Activated T-cell treated with anti-CD3 and anti-CD28 coated beads, Interleukin-2, amount 50 U/mL, for 48 hours (primary cell): ENCODE measurements around the gene CCL1.

Experiments used
- DNase-seq, 2 experiments: peaks; one replicate each; pipeline ENCODE4 v3.0.0-alpha.2; 2020

The CCL1 gene, protein sequence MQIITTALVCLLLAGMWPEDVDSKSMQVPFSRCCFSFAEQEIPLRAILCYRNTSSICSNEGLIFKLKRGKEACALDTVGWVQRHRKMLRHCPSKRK

DNA sequence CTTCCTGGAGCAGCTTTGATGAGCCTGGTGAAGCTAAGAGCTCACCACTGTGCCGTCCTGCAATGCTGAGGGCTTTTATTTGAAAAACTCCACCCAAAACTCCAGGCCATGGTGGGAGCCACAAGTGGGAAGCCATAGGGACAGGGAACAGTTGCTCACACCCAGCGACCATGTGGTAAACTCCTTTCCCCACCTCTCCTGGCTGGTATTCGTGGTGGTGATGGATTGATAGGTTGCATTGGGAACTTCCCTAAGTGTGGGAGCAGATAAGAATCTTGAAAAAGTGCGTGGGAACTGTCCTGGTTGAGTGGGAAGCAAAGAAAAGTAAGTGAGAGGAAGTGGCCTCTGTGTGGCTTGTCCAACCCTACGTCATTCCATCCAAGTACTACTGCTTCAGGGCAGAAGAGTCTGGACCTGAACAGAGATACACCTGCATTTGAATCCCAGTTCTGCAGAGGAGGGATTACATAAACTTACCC lies at the start of gene CCL1:
TSS of gene CCL1 (minus strand) at position 51 of the 479 bp plus-strand sequence. CDS start 72 bp downstream, outside the sequence.
- no peak for DNase-seq

DNA sequence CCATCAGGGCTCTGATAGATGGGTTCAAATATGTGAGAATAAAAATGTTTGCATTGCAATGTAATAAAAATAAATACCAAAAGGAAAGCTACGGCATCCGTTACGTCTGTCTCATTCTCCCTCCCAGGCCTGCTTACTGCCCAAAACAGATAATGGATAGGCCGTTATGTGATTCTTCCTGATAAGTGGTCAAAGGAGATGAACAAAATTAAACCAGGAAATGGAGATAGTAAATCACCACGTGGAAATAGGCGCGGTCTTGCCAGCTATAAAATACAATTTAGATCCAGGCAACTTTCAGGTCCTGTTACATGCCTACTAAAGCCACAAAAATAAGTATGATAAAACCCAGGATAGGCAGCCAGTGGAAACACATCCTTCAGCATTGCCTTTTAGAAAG lies 49.5 kb upstream of the CCL1 start:
- no peak for DNase-seq

DNA sequence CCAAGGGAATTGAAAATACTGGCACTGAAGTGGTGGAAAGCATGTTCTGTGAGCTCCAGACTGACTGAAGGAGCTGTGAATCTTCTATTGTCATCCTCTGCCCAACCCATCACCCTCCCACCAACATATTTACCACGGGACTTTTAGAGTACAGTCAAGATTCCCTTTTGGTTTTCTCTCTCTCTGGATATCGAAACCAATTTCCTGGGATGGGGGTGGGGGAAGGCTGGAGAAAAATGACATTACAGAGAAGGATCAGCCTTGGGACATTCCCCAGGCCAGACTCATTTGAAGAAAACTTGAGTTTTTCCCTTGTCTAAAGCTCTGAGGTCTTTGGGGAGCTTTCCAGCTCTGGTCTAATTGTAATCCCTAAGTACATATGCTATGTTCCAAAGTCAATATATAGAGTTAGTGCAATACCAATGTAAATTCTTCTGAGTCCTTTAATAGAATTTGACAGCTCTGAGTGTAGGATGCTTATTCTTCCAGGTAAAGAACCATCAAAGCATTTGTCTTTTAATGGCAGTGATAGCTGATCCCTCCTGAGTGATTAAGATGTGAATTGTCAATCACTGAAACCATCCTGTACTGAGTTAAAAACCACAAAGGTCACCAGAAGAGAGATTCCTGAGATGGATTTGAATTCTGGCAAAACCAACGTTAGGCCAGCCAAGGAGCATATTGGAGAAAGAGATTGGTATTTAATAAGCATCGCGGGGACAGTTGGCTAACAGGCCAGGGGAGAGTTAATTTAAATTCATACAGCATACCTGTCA lies 48.8 kb upstream of the CCL1 start:
- no peak for DNase-seq

DNA sequence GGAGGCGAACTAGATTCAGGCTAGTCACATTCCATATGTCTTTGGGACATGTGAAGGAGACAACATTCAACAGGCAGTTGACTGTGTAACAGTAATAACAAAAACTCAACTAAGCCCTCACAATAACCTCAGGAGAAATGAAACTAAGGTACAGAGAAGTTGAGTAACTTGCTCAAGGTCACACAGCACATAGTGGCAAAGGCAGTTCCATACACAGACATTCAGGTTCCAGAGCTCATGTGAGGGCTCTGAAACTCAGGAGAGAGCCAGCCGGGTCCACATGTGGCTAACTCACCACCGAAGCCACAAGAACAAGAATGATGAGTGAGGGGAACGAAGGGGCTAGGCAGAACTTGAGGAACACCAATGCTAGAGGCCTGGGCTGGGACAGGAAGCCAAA lies 46.3 kb upstream of the CCL1 start:
- DNase-seq: no peak

DNA sequence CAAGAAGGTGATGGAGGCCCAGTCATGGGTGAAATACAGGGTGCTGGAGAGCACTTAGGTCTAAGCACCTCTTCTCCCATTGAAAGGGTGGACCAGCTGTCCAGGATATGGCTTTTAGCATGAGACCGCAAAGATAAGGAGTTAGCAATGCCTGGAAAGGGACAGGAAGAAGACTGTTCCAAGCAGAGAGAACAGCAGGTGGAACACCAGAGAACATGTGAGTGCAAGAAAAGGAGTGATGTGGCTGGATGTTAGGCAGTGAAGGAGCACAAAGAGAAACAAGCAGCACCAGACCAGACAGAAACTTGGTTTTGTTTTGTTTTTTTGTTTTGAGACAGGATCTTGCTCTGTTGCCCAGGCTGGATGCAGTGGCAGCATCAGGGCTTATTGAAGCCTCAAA lies 45.4 kb upstream of the CCL1 start:
- no peak for DNase-seq

DNA sequence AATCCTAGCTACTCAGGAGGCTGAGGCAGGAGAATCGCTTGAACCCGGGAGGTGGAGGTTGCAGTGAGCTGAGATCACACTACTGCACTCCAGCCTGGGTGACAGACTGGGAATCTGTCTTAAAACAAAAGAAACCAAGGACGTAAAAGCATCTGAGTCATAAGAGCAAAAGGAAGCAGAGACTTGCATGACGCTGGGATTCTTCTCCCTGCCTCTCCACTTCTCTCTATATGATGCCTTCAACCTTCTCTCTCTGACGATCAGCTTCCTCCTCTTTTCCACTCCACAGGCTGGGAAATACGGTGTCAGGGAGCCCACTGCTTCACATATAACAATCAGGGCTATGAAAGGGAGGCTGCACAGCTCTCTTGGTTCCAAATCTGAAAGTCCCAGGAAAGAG lies 43.2 kb upstream of the CCL1 start:
- no peak for DNase-seq

DNA sequence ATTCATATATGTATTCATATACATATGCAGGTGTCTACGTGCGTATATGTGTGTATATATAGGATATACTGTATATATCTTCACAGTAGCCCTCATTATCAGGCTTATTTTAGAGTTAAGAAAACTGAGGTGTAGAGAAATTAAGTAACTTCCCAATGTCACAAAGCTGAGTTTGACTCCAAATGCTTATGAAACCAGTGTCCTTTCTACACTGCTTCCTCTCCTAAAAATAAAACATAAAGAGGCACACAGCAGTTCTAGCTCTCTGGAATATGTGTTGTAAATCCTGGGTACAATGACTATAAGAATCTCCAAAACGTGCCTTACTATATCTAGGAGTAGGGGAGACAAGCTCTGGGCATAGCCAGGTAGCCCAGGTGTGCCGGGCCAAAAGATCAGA lies 40.0 kb upstream of the CCL1 start:
- DNase-seq: no peak

DNA sequence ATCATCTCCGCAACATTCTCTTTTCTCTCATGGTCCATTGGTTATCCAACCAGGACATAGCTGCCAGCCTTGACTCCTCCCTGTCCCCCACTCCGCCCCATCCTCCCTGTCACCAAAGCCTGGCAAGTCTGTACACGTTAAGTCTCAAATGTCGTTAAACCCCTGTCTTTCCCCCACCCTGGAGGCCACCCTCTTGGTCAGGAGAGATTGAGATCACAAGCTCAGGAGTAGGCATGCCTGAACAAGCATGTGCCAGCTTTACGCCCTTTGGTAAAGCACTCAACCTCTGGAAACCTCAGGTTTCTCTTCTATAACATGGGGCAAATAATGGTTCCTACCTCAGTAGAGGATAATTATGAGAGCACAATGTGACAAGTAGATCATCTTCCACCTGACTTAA lies 38.1 kb upstream of the CCL1 start:
- DNase-seq: no peak

DNA sequence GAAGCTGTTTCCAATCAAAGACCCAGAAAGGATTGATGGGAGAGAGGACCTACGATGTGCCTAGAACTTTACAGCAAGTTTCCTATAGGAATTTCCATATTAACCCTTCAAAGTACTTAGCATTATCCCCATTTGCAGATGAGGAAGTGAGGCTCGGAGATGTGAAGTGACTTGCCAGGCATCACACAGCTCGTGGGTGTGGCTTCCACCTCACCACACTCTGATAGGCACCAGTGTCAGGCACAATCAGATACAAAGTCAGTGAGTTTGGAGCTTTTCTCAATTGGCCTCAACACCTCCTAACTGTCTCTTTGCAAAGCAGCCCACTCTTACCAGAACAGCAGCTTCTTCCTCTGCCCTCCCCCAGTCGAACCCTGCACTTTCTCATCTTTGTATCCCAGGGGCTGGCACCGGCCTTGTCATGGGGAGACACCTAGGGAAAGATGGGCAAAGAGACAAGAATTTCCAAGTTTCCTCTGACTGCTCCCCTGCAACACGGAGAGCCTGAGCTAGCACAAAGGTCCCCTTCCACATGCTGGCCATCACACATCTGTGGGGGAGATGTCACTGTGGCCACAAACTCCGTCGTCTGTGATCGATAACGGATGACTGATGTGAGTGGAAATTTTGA lies 37.4 kb upstream of the CCL1 start:
- DNase-seq: no peak

DNA sequence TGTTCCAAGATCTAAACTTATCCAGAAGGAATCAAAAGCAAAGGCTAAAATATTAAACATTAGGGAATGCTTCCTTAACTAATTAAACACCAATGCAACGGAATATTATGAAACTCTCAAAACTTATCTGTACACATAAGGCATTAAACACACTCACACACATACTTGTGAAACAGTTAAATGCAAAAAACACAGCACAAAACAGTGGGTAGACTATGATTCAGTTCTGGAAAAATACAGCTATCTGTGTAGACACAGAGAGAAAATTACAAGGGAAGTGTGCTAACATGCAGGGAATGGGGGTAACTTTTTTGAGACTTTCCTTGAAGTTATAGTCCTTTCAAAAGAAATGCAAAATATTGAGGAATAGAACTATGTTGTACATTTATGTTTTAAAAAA lies 36.7 kb upstream of the CCL1 start:
- no peak for DNase-seq

DNA sequence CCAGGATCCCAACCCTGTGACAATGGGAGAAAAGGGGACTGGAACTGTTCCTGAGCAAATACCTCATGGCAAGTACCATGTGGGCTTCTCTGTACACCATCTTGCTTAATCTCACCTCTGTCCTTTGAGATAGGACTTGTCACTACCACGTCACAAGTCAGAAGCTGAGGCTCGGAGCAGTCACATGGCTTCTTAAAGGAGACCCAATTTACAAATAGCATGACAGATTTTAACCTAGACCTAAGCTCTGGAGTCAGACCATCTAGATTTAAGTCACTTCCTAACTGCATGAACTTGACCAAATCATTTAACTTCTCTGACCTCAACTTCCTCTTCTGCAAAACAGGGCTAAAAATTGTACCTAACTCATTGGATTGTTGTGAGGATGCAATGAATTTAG lies 36.0 kb upstream of the CCL1 start:
- DNase-seq: no peak

DNA sequence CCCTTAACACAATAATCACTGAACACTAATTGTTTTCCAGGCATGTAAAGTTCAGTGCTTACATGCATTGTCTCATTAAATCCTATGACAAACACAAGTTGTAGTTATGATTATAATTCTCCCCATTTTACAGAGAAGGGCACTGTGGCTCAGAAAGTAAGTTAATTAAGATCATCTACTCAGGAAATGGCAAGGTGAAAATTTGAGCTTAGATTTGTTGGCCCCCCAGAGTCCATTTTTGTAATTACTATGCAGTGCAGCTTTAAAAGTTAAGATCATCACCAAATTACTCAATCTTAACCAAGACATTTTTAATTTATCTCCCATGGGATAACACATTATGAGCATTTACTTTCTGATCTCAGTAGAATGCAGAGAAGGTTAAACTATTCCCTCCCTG lies 34.2 kb upstream of the CCL1 start:
- no peak for DNase-seq

DNA sequence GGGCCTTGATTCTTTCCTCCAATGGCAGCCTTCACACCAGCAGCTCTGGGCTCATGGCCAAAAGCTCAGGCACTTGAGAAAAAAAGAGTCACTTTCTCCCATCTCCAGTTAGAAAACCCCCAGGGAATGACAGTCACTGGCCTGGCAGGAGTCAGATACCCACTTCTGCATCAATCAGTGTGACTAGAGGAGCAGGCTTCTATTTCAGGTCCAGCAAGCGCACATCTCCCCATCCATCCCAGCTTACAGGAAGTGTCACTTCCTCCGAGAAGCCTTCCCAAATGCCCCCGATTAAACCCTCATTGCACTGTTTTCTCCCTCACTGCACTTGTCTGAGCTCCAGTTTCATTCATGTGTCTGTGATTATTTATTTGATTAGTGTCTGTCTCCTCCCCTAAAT lies 30.4 kb upstream of the CCL1 start:
- no peak for DNase-seq

DNA sequence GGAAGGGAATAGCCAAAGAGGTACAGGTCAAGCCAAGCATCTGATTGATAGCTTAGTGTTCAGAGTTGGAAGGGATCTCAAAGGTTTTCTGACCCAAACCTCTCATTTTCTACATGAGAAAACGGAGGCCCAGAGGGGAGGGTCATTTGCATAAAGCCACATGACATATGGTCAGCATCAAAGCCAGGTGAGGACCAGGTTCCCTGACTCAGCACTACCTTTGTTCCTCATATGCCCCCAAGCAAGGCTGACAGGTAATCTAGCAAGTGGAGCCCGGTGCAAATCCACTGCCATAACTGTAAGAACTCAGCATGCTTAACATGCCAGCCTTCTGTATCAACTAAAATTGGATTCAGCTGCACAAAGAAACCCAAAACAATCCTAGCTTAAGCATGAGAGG lies 28.2 kb upstream of the CCL1 start:
- DNase-seq: no peak

DNA sequence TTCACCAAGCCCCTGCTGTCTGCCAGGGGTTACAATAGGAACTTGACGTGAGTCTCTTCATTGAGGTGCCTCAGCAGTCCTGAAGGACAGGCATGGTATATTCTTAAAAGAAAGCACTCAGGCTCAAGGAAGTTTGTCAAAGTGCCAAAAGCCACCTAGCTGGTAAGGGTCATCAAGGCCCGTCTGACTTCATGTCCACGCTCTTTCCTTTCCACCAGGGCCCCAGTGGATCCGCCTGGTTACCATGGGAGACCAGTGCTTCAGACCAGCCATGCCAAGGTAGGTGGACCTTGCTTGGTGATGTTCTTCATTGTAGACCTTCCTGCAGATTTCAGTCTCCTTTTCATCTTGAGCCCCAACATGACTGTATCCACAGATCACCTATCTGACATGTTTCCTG lies 27.6 kb upstream of the CCL1 start:
- DNase-seq: no peak

DNA sequence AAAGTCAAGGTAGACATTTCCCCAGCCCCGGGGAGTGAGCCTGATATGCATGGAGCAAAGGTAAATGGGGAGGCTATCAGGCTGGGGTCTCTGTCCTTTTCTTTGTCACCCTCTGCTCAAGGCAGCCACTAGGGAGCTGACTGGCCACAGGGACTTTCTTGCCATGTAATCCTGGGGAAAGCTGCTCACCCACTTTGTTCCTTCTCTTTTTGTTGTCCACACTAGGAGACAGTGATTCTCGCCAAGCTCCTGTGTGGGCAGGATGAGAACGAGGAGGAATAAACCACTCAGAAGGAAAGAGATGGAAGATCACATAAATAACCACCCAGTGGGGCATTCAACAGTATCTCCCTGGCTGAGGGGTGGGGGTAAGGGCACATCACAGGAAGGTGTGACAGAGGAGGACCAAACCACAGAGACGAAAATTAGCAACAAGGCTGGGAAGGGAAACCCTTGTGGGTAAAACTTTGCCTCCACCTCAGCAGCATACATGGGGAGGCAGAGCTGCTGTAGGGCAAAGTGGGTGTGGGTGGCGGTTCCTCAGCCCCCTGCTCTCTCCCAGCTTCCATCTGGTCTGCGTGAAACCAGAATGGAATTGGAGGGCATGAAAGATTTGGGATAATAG lies 26.2 kb upstream of the CCL1 start:
- DNase-seq: no peak

DNA sequence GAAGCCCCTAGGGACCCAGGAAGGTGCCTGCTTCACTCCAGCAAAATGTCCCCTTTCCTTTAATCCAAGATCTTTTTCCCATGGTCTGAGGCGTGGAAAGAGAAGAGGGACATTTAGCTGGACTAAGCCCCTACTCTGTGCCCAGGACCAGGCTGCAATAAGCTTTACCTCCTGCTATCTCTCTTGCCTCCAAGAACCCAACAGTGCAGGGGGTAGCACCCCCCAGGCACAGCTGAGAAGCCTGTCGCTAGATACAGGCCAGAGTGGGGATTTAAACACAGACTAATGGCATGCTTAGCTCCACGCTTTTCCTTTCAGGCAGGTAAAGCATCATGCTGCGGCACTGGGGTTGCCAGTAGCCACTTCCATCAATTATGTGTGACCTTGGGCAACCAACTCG lies 24.5 kb upstream of the CCL1 start:
- no peak for DNase-seq

DNA sequence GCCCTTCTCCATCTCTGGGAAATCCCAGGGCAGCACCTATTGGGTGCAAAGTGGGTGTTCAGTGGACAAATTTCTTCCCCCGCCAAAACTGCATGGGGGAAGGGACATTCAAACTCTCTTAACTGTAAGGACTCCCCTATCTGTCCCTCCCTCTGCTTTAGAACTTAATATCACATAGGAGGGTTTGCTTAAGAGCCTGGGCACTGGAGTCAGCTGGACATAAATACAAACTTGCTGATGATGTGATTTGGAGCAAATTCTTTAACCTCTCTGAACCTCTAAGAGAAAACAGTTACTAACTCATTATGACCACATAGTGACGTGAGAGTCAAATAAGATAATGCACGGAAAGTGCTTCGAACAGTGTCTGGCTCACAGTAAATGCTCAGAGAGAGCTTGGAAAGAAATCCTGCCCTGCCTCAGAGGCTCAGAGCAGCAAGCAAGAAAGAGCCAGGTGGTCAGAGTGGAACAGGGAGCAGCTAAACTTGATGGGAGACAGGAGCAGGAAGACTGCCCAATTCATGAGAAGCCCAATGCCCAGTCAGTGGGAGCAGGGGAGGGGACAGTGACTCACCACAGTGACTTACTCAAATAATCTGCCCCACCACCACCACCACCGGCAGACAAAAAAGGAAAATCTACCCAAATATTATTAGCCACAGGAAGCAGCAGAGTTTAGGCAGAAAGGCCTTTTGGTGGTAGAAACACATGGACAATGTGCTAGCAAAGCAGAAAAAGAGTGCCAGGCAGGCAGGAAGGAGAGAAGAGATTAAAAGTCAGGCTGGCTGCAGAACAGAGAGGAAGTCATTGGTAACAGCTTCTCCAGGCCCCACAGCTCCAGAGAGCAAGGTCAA lies 23.9 kb upstream of the CCL1 start:
- peak in 1 of 2 experiments; percentile 27 for DNase-seq

DNA sequence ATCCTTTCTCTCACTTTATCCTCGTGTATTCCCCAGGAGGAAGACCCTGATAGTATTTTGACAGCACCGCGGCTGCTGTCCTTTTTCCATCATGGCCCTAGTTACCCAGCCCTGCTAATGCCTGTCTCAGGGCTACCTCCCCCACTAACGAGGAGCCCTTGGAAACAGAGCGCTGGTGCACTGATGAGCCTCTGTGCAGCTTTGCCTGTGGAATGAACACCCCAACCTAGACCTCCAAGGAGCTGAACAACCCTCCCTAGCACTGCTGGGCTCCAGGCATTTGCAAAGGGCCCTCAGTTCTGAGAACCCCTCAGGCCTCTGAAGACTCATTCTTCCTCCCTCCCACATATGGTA lies 23.3 kb upstream of the CCL1 start:
- no peak for DNase-seq

DNA sequence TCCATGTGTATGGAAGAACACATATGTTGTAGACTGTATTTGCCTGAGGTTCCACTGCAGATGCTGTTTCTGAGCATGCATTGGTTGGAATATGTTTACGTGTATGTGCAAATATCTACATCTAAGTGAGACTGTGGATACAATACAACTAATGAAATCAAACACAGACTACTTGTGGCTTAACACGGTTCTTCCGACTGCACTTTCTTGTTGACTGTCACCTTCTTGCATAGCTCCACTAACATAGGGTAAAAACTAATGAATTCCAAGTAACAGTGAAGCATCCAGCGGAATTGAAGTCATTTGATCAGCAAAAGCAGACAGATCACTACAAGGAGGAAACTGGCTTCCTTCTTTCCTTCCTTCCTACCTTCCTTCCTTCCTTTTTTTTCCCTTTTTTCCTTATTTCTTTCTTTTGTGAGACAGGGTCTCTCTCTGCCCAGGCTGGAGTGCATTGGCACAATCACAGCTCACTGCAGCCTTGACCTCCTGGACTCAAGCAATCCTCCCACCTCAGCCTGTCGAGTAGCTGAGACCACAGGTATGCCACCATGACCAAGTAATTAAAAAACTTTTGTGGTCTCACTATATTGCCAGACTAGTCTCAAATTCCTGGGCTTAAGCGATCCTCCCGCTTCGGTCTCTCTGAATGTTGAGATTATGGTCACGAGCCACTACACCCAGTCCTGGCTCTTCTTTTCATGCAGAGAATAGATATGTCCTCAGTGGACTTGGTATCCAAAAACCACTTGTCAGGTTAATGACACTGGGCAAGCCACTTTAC lies 22.0 kb upstream of the CCL1 start:
- no peak for DNase-seq

DNA sequence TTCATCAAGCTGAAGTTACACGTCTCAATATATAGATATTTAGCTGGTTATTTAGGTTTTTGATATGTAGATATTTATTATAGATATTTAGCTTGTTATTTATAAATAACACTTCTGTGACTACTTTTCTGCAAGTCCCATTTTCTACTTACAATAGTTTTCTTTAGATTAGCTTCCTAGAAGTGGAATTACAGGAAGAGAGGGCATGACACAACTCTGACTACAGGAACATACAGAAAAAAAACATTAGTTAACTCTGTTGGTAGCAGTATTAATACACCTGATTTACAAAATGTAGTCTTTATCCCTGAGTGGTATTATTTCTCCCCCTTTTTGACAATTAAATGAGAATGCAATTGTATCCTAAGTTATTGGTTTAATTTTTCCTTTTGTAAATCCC lies 21.2 kb upstream of the CCL1 start:
- DNase-seq: no peak

DNA sequence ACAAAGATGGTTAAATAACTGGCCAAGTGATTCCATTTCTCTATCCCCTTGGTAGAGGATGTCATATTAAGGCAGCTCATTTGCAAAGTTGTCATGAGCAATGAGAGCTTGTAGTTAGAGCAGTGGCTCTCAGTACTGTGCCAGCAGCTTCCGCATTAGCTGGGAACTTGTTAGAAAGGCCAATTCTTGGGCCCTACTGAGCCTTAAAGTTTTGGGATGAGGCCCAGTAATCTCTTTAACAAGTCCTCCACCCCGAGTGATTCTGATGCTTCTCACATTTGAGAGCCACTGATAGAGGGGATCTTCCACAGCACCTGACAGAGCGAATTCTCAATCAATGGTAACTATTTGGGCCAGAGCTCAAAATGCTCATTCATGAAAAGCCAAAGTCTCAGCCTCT lies 20.2 kb upstream of the CCL1 start:
- DNase-seq: no peak
